ENCODE data around the gene NISCH.

Gene NISCH

GRCh38 chr3:52447512-52448355, 7.7 kb upstream of the NISCH start:
- DNase-seq (ENCODE audit: low read depth in 3 of 3) = no peak

DNA sequence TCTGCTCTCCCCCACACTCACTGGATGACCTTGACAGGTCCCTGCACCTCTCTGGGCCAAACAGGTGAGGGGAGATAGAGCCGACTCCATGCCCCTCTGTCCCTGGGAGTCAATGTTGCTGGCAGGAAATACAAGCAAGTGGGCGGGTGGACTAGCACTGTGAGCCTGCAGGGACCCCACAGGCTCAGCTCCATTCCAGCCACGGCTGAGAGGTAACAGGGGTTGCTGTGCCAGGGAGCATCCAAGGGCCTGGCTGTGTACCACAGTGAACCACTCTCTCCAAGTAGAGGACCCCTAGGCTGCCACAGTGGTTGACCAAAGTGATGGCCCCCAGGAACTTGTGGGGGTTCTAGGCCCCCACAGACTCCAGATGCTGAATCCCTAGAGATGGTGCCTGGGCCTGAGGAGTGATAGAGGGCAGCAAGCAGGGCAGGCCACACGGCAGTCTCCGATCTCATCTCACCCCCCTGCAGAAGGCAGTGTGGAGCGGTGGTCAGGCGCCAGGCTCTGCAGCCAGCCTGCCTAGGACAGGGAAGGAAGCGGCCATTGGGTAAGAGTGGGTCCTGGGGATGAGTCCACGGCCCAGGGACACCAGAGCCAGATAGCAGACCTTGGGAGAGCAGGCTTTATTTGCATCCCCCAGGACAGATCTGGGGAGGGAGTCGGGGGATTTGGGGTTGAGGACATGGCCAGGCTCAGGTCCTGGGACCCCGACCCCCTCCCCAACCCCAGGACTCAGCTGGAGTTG, 4.7 kb upstream of the NISCH start:
- no peak for DNase-seq (ENCODE audit: low read depth in 3 of 3)

DNA sequence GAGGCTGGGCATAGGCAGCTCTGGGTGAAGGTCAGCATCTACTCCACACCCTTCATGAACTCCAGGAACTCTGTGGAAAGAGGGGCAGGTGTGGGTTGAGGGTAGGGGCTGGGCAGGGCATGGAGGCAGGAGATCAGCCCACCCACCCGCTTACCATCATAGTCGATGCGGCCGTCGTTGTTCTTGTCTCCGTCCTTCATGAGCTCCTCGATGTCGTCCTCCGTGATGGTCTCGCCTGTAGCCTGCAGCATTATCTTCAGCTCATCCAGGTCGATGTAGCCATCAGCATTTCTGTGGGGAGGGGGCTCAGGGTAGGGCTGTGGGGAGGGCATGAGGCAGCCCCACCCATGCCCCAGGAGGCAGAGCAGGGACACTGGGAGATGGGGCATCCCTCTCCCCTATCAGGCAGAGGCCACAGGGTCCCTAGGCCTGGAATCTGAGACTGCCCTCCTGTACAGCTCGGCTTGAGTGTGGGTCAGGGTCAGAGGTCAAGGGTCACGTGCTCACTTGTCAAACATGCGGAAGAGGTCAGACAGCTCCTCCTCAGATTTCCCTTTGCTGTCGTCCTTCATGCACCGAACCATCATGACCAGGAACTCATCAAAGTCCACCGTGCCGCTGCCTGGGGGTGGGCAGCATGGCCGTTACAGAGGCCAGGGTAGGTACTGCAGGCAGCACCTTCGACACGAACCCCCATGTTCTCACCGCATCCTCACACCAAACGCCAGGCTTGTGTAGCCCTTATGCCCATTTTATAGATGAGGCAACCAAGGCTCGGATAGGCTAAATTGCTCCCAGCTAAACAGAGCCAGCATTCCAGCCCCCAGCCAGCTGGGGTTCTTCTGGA, 3.9 kb upstream of the NISCH start:
- DNase-seq (ENCODE audit: low read depth in 3 of 3) = no peak

GRCh38 chr3:52452126-52452525, 3.3 kb upstream of the NISCH start:
- no peak for DNase-seq (ENCODE audit: low read depth in 3 of 3)

DNA sequence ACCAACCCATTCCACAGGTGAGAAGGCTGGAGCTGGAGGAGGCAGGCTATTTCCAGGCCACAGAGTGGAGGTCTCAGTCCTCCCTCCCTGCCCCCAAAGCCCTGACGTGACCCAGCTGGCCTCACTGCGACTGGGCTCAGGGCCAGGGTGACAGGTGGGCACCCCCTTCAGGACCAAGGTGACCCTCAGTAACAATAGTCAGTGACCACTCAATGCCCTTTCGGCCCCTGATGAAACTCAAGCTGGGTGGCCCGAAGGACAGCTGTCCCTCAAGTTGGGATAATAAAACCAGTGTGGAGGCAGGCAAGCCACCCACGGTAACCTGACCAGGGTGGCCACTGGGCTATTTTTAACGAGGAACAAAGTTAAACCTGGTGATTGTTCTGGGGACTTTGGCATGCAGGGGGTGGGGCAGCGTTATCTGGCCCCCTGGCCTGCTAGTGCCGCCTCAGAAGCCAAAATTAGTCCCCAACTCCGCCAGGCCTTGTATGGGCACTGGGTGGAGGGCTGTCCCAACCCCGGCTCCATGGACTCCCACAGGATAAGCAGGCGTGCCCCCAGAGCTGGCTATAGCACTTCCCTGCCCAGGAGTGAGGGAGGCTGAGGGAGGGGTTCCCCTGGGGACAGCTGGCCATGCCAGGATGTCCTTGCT, 2.7 kb upstream of the NISCH start:
- DNase-seq (ENCODE audit: low read depth in 3 of 3) = no peak

GRCh38 chr3:52453496-52454249, 1.7 kb upstream of the NISCH start, which contains the start of gene TNNC1:
Gene TNNC1 (minus strand): TSS chr3:52454041. CDS start chr3:52454015, 26 bp downstream.
- DNase-seq (ENCODE audit: low read depth in 3 of 3) = no peak

DNA sequence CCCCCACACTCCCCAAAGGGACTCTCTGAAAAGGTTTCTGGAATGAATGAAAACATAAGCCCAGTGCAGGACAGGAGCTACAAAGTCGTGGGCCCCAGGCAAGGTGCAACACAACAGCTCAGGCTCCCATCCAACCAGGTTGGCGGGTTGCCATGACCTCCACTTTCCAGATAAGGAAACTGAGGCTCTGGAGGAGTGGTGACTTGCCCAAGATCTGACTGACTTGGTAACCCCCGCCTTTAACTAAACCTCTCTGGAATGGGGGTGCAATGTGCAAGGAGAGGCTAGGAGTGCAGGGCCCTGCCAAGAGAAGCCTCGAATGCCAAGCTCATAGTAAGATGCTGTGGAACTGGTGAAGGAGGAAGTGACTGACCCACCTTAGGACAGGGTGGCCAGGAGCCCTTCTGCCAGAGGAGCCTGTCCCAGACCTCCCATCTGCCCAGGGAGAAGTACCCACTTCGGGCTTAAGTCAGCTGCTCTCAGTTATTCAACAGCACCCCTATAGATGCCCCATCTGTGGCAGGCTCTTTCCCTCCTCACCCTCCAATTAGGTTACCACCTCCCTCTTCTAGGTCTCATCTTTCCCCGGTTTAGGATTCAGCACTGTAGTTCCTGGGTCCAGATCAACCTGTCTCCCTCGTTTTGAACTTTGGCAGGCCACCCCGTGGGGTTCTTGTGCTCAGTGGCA, 1.0 kb upstream of the NISCH start:
- no peak for DNase-seq (ENCODE audit: low read depth in 3 of 3)

DNA sequence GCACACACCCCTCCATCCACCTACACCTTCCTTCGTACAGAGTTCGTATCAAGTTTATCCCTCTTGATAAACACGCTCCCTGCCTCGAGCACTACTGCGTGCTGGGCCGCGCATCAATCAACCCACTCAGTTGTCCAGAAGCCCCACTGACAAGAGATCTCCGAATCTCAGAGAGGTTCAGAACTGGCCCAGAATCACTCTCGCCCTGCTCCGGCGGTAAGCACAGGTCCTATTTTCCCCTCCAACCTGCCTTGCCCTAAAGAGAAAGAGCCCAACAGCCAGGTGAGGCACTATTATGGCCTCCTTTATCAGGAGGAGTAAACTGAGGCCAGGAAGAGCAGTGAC, 494 bp upstream of the NISCH start:
- DNase-seq (ENCODE audit: low read depth in 3 of 3) = no peak

GRCh38 chr3:52456169-52456799, 880 bp downstream of the NISCH start:
- no peak for DNase-seq (ENCODE audit: low read depth in 3 of 3)

DNA sequence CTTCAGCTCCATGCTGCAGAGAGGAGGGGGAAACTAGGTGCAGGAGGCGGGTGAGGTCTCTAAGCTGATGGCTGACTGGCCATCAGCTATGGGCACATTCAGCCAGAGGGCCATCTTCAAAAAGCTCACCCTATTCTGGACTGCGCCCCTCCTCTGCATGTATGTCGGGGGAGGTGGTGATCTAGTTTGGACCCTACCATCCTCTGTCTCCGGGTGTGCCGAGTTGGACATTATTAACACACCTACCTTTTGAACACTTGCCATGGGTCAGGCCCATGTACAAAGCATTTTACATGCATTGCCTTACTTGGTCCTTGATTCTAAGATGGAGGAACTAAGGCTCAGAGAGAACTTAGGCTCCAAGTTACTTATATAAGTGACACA, 1.4 kb downstream of the NISCH start:
- no peak for DNase-seq (ENCODE audit: low read depth in 3 of 3)

DNA sequence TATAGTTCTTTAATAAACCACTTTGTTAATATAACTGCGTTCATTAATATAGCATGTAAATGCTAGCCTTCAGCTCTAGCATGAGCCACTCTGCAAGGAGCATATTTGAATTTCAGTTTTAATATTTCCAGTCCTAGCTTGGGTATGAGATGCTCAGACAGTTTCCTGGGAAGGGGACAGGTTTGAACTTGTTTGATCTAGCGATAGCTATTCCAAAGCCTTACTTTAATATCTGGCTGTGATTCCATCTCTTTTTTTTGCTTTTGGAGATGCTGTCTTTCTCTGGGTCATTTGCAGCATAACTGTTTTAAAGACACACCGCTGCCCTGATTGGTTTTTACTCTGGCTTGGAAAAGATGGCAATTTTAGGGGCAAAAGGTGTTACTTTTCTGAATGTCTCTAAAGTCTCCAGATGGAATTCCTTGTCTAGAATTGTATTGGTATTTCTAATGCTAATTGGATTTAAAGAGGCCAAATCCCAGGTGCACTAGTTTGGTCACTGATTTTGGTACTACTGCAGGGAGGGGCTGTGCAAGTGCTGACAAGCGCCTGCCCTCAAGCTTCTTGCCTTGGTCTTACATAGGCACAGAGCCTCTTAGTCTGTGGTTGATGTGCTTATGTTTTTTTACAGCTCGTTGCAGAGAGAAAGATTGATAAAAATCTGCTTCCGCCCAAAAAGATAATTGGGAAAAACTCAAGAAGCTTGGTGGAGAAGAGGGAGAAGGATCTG, 2.8 kb downstream of the NISCH start:
- DNase-seq (ENCODE audit: low read depth in 3 of 3) = no peak

DNA sequence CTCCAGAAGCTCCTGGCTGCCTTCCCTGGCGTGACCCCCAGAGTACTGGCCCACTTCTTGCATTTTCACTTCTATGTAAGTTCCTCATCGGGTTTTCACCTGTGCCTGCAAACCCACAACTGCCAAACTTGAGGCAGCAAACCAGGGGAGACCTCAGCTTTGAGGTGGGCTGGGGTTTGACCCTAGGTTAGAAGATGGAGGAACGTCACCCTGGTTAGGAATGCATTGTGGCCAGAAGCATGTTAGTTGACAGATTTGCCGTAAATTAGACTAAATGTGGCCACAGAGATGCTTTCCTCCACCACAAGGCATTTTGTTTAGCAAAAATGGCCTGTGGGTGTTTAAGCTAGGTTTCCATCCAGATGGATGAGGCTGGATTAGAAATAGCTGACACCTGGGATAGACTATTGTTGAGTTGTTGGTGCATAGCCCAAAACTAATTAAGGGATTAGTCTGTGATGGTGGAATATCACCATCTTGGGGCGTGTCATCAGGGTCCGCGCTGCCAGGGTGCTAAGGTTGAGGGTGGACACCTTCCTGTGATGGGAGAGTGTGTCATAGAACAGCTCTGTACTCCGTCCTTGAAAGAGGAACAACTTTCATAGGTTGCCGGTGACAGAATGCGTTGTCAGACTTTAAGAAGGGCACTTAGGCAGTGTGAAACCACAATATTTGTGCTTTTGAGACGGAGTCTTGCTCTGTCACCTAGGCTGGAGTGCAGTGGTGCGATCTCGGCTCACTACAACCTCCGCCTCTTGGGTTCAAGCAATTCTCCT, 3.6 kb downstream of the NISCH start:
- DNase-seq (ENCODE audit: low read depth in 3 of 3) = no peak

DNA sequence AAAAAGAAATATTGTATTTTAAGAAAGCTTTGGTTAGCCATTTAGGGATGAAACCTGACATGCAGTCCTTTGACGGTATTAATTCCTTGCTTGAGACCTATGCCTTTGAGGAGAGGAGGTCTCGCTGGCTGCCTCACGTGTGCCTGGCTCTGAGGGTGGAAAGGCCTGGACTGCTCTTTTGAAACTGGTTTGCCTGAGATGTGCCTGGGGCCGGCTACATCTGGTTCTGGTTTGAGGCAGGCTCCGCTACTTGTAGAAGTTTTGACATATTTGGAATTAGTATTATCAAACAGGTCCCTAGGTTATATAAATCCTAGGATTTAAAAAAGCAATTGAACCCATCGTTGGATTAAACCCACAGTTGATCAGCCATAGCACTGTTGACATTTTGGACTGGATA, 6.5 kb downstream of the NISCH start:
- no peak for DNase-seq (ENCODE audit: low read depth in 3 of 3)

DNA sequence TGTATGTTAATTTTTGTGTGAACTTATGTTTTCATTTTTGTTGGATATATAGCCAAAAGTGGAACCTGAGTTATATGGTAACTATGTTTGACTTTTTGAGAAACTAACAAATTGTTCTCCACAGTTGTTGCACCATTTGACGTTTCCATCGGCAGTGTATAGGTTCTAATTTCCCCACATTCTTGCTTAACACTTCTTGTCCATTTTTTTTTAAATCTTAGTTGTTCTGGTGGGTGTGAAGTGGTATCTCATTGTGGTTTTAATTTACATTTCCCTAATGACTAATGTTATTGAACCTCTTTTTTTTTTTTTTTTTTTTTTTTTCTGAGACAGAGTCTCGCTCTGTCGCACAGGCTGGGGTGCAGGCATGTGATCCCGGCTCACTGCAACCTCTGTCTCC, 8.0 kb downstream of the NISCH start:
- DNase-seq (ENCODE audit: low read depth in 3 of 3) = no peak

GRCh38 chr3:52468336-52468735, 12.9 kb downstream of the NISCH start:
- DNase-seq (ENCODE audit: low read depth in 3 of 3) = no peak

GRCh38 chr3:52469001-52469400, 13.6 kb downstream of the NISCH start:
- DNase-seq (ENCODE audit: low read depth in 3 of 3) = no peak

GRCh38 chr3:52470920-52471319, 15.5 kb downstream of the NISCH start:
- DNase-seq (ENCODE audit: low read depth in 3 of 3) = no peak

All from stimulated activated CD4-positive, alpha-beta T cell treated with anti-CD3 and anti-CD28 coated beads, TNF-alpha, amount 100 ng/mL, for 4 hours (primary cell).